Hepatocyte (in vitro differentiated cells): ENCODE results near the gene TPX2.

Experiments
- EZH2 ChIP-seq: fragments of 200-600 bp; sonication (generic); IDR thresholded peaks from 2 replicates; pipeline ENCODE4 v1.6.1; 2016; ENCODE audit warnings: antibody characterized with exemption, mild to moderate bottlenecking, borderline replicate concordance
- TF ChIP-seq, protein P1 (sequence below): fragments of 200-600 bp; sonication (generic); IDR thresholded peaks from 2 replicates; pipeline ENCODE4 v1.5.1; 2016; ENCODE audit warnings: antibody characterized with exemption, mild to moderate bottlenecking; ENCODE audit not compliant: poor library complexity

DNA sequence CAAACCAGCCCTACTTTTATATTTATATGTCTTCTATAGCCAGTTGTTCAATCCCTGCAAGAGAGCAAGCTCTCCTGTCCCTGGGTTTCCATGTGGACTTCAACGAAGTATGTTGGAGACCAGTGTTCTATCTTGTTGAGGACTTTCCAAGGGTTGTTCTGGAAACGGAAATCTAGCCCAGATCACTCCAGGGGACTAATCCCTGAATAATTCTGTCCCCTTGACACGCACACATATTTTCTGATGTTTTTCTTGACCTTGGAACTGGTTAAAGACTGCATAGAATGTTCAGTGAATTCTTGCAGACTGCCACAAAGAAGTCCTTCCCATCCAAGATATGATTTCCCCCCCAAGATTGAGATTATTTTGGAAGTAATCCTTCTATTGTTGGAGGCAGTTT lies 70.6 kb downstream of the TPX2 start:
- TF ChIP-seq, protein P1, sequence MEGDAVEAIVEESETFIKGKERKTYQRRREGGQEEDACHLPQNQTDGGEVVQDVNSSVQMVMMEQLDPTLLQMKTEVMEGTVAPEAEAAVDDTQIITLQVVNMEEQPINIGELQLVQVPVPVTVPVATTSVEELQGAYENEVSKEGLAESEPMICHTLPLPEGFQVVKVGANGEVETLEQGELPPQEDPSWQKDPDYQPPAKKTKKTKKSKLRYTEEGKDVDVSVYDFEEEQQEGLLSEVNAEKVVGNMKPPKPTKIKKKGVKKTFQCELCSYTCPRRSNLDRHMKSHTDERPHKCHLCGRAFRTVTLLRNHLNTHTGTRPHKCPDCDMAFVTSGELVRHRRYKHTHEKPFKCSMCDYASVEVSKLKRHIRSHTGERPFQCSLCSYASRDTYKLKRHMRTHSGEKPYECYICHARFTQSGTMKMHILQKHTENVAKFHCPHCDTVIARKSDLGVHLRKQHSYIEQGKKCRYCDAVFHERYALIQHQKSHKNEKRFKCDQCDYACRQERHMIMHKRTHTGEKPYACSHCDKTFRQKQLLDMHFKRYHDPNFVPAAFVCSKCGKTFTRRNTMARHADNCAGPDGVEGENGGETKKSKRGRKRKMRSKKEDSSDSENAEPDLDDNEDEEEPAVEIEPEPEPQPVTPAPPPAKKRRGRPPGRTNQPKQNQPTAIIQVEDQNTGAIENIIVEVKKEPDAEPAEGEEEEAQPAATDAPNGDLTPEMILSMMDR = no peak
- TF ChIP-seq EZH2 = no peak
